Type B pancreatic cell (in vitro differentiated cells): ENCODE results near the gene CRIP2. TPM values are rescaled to one million over a fixed set of nuclear protein-coding genes. Genes with fewer than 3 reads are reported as not detected.
A peak's percentile ranks its signal among the peaks of the same experiment; 100 is the strongest.

Experiments
- DNase-seq: peaks from one replicate; pipeline ENCODE4 v3.0.0; 2021; ENCODE audit warnings: mixed read lengths; ENCODE audit not compliant: unreplicated experiment; ENCODE audit errors: extremely low spot score
- H3K27ac Mint-ChIP-seq: 2 replicates; pipeline ENCODE4 v1.8.0; 2021; ENCODE audit warnings: mild to moderate bottlenecking, mixed read lengths
- H3K27me3 Mint-ChIP-seq: 2 replicates; pipeline ENCODE4 v1.8.0; 2021; ENCODE audit warnings: mixed read lengths
- H3K36me3 Mint-ChIP-seq: 2 replicates; pipeline ENCODE4 v1.8.0; 2021; ENCODE audit warnings: mixed read lengths
- H3K4me1 Mint-ChIP-seq: one replicate; pipeline ENCODE4 v1.8.0; 2021; ENCODE audit warnings: mixed read lengths; ENCODE audit not compliant: unreplicated experiment
- H3K4me3 Mint-ChIP-seq: 2 replicates; pipeline ENCODE4 v1.8.0; 2021; ENCODE audit warnings: mild to moderate bottlenecking, mixed read lengths
- H3K9me3 Mint-ChIP-seq: 2 replicates; pipeline ENCODE4 v1.8.0; 2021; ENCODE audit warnings: mixed read lengths
- total RNA-seq: library from RNA; stranded (reverse); gene quantifications from 2 replicates; pipeline ENCODE4 v1.2.1, GENCODE V29; 2021; ENCODE audit warnings: low replicate concordance
- TF ChIP-seq, protein P1 (sequence below): fragments of 200-600 bp; sonication (generic); conservative IDR thresholded peaks from 2 replicates; pipeline ENCODE4 v1.5.0; 2021; ENCODE audit warnings: antibody characterized with exemption, mild to moderate bottlenecking

CRIP2 gene
- total RNA-seq, 1 donor from 2014 or later, result 20.3 TPM

GRCh38 chr14:105525326-105525725 lies 50.7 kb downstream of the CRIP2 start:
- Mint-ChIP-seq H3K36me3 (no peaks in the 10 kb centered on the region), H3K27ac (no peak overlapping the region), H3K4me1 (no peaks in the 10 kb centered on the region), H3K4me3 (peak overlapping the region; percentile 69), H3K27me3 (peaks cover 32% of the 10 kb centered on the region), H3K9me3 (no peaks in the 10 kb centered on the region)
- DNase-seq, result no peak
- TF ChIP-seq, protein P1, sequence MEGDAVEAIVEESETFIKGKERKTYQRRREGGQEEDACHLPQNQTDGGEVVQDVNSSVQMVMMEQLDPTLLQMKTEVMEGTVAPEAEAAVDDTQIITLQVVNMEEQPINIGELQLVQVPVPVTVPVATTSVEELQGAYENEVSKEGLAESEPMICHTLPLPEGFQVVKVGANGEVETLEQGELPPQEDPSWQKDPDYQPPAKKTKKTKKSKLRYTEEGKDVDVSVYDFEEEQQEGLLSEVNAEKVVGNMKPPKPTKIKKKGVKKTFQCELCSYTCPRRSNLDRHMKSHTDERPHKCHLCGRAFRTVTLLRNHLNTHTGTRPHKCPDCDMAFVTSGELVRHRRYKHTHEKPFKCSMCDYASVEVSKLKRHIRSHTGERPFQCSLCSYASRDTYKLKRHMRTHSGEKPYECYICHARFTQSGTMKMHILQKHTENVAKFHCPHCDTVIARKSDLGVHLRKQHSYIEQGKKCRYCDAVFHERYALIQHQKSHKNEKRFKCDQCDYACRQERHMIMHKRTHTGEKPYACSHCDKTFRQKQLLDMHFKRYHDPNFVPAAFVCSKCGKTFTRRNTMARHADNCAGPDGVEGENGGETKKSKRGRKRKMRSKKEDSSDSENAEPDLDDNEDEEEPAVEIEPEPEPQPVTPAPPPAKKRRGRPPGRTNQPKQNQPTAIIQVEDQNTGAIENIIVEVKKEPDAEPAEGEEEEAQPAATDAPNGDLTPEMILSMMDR, result no peak

- peaks cover 30% of the 10 kb centered on the region for H3K27me3 Mint-ChIP-seq
- H3K27ac Mint-ChIP-seq, result no peak within 1 kb of the TSS
- peak within 1 kb of the TSS; percentile 72 for H3K4me3 Mint-ChIP-seq
- TF ChIP-seq, protein P1, result no peak
- peak; percentile 72 for DNase-seq
- no peaks in the 10 kb centered on the region for H3K4me1 Mint-ChIP-seq
- no peaks in the 10 kb centered on the region for H3K9me3 Mint-ChIP-seq
- no peaks in the 10 kb centered on the region for H3K36me3 Mint-ChIP-seq
Measured at GRCh38 chr14:105525861-105526775, 51.5 kb downstream of the CRIP2 start, which contains the start of gene TMEM121. TSS of gene TMEM121 (plus strand) at chr14:105526583. CDS start at chr14:105528835, 2,252 bp downstream.

DNA sequence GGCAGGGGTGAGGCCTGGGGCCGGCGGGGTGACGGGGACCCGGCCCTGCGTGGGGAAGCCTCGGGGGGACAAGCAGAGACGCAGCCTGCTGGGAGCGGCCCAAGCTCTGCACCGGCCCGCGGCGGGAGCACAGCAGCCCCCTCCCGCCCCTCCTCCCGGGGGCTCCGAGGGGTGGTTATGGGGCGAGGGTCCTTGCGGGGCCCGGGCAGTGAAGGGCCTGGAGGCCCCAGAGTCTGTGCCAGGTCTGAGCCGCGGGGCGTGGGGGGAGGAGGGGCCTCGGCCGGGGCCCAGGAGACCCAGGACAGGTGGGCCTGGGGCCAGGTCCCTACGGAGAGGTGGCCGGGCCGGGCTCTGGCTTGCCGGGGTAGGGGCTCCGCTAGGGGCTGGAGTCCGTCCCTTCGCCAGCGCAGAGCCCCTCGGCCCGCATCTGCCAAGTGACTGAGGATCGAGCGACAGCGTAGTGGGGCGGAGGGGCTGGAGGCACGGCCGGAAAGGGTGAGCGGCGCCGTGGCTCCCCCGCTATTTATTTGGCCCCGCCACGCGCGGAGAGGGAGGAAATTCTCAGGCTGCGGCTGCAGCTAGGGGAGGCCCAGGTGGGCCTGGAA lies 52.3 kb downstream of the CRIP2 start:
- peaks cover 29% of the 10 kb centered on the region for H3K27me3 Mint-ChIP-seq
- TF ChIP-seq, protein P1, result no peak
- H3K4me1 Mint-ChIP-seq, result no peaks in the 10 kb centered on the region
- H3K9me3 Mint-ChIP-seq, result no peaks in the 10 kb centered on the region
- DNase-seq, result no peak
- H3K27ac Mint-ChIP-seq, result no peak overlapping the region
- no peaks in the 10 kb centered on the region for H3K36me3 Mint-ChIP-seq
- H3K4me3 Mint-ChIP-seq, result peak overlapping the region; percentile 72

DNA sequence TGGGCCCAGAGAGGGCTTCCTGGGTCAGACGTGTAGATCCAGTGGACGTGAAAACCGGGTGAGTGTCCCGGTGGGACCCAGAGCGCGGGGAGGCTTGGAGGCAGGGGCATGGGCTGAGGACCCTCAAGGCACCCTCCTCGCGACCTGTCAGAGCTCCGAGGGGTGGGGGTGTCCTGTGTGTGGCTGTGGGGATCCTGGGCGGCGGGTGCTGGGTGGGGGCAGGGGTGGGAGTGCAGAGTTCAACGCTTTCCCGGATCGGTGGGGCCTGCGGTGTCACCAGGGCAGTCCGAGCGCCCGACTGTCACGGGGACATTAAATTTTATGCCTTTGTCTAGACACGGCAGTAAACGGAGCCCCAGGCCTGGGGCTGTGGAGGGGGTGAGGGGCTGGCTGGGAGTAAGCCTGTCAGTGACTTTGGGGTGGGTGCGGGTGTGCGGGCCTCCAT lies 52.8 kb downstream of the CRIP2 start:
- no peaks in the 10 kb centered on the region for H3K9me3 Mint-ChIP-seq
- peak overlapping the region; percentile 72 for H3K4me3 Mint-ChIP-seq
- H3K27ac Mint-ChIP-seq, result no peak overlapping the region
- H3K27me3 Mint-ChIP-seq, result peaks cover 25% of the 10 kb centered on the region
- TF ChIP-seq, protein P1, result no peak
- H3K36me3 Mint-ChIP-seq, result no peaks in the 10 kb centered on the region
- DNase-seq, result no peak
- H3K4me1 Mint-ChIP-seq, result no peaks in the 10 kb centered on the region

- peak; percentile 88 for DNase-seq
- TF ChIP-seq, protein P1, result peak; percentile 92
- no peaks in the 10 kb centered on the region for H3K4me1 Mint-ChIP-seq
- peak overlapping the region; percentile 72 for H3K4me3 Mint-ChIP-seq
- no peak overlapping the region for H3K27ac Mint-ChIP-seq
- no peaks in the 10 kb centered on the region for H3K36me3 Mint-ChIP-seq
- H3K27me3 Mint-ChIP-seq, result peaks cover 23% of the 10 kb centered on the region
- no peaks in the 10 kb centered on the region for H3K9me3 Mint-ChIP-seq
Measured at GRCh38 chr14:105527826-105528585, 53.4 kb downstream of the CRIP2 start.
